Activated T-helper 2 cell treated with anti-CD3 and anti-CD28 coated beads, Interferon-gamma antibody, Interleukin-2, Interleukin-4, amounts not matched to agents 10 μg/mL and 5 μg/mL and 100 μg/mL, durations not matched to agents 14 hours and 24 hours and 36 hours (primary cell): ENCODE results near the gene IFNA16. TPM values are rescaled to one million over a fixed set of nuclear protein-coding genes. Genes with fewer than 3 reads are reported as not detected.
"Not testable (repeated sequence)": the region's sequence is repeated elsewhere in the genome, so short reads cannot be mapped to it uniquely, and the experiment has no call there.

Source experiments
- DNase-seq: peaks from one replicate; pipeline ENCODE4 v3.0.0; 2021; ENCODE audit warnings: low spot score
- H3K27ac Mint-ChIP-seq: one replicate; pipeline ENCODE4 v1.8.0; 2021; ENCODE audit warnings: mixed read lengths
- H3K27me3 Mint-ChIP-seq: one replicate; pipeline ENCODE4 v1.8.0; 2021; ENCODE audit warnings: low read depth, mixed read lengths
- H3K36me3 Mint-ChIP-seq: one replicate; pipeline ENCODE4 v1.8.0; 2021; ENCODE audit warnings: low read depth, mixed read lengths
- H3K4me1 Mint-ChIP-seq: one replicate; pipeline ENCODE4 v1.8.0; 2021; ENCODE audit warnings: low read depth, mixed read lengths
- H3K4me3 Mint-ChIP-seq: one replicate; pipeline ENCODE4 v1.8.0; 2021; ENCODE audit warnings: low read depth, mild to moderate bottlenecking, moderate library complexity, mixed read lengths
- H3K9me3 Mint-ChIP-seq: one replicate; pipeline ENCODE4 v1.8.0; 2021; ENCODE audit warnings: mixed read lengths
- intact Hi-C: fragments of 100-400 bp; cut with micrococcal nuclease; formaldehyde crosslinking; loops from one replicate; pipeline ENCODE4 v1.15.1; 2023
- total RNA-seq: library from RNA; stranded (reverse); gene quantifications from 2 replicates; pipeline ENCODE4 v1.2.3, GENCODE V29; 2022

Gene IFNA16
- total RNA-seq, 1 donor from 2014 or later, result not detected

DNA sequence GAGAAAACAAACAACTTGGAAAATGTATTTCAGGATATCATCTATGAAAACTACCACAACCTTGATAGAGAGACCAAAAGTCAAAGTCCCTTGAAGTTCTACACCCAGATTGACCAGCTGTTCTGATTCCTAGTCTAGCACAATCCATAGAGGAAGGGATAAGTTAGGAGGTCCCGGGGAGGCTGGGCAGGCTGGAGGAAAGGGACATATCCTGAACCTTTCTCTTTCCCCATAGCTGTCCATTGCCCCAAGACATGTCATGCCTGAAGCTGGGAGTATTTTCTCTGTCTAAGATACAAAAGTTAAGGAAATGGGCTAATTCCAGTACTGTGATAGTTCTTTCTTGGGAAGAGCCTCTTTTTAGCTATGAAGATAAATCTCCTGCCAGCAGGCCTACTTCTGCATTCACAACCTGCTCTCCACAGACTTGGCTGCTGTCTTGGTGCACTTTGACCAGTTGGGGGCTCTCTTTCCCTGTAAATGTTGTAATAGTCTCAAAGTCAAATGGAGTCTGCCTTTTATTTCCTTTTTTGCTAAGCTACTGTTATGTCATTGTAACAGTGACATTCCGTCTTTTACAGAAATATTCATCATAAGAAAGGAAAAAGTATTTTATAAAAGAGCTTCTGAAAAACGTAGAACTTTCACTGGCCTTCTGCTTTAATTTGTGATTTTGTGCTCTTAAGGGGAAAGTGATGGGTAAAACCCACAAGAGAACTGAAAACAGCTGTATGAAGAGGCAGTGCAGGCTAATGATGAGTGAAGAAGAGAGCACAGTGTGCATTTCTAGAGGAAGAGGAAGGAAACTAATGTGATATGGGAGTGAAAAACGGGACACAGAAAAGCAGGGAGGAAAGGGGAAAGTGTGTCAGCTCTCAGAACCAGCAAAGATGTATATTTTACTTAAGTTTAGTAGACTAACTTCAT, 34.0 kb downstream of the IFNA16 start:
- intact Hi-C loops, H3K9me3 Mint-ChIP-seq, DNase-seq, H3K36me3 Mint-ChIP-seq, H3K27ac Mint-ChIP-seq, H3K4me3 Mint-ChIP-seq, H3K4me1 Mint-ChIP-seq: not testable (repeated sequence)
- peaks cover 22% of the 10 kb centered on the region for H3K27me3 Mint-ChIP-seq

DNA sequence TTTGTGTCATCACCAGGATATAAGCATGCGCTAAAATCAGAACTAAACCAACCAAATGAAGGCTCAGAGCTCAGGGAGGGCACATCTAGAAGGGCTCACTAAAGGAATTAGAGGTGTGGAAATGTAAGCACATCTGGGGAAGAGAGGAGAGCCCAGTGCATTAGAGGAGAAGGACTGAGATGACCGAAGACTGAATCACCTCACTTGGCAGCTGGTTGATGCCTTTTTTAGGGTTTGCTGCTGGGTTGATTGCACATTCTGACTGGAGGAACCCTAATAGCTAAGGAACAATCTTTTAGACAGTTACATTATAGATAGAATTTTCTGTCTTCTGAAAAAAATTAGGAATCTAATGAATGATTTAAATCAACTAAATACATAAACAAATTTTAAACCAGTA, 42.4 kb downstream of the IFNA16 start:
- Mint-ChIP-seq H3K9me3 (no peaks in the 10 kb centered on the region), H3K4me3 (no peak overlapping the region), H3K36me3 (no peaks in the 10 kb centered on the region), H3K27me3 (peaks cover 46% of the 10 kb centered on the region), H3K4me1 (peaks cover 5% of the 10 kb centered on the region), H3K27ac (no peak overlapping the region)
- intact Hi-C loops, result no loop called here
- DNase-seq, result no peak

DNA sequence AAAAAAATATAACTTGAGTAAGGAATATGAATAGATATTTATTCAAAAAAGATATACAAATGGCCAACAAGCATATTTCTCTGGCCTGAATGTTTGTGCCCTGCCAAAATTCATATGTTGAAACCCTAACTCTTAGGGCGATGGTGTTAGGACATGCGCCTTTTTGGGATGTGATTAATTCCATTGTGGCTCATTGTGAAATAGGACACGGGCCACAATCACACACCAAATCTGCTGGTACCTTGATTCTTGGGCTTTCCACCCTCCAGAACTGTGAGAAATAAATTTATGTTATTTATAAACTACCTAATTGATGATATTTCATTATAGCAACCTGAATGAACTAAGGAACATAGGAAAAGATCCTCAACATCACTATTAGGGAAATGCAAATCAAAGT, 45.0 kb downstream of the IFNA16 start:
- intact Hi-C loops, result no loop called here
- Mint-ChIP-seq H3K36me3 (no peaks in the 10 kb centered on the region), H3K9me3 (no peaks in the 10 kb centered on the region), H3K4me1 (peaks cover 5% of the 10 kb centered on the region), H3K27ac (no peak overlapping the region), H3K27me3 (peaks cover 60% of the 10 kb centered on the region), H3K4me3 (no peak overlapping the region)
- no peak for DNase-seq

DNA sequence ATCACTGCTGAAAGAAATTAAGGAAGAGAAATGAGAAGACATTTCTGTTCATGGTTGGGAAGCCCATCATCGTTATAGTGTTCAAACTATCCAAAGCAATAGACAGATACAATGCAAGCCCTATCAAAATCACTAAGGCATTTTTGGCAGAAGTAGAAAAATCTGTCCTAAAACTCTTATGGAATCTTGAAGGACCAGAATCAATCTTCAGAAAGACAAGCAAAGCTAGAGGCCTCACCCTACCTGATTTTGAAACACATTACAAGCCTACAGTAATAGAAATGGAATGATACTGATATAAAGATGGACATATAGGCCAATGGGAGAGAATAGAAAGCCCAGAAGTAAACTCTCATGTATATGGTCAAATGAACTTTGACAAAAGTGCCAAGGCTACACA, 45.8 kb downstream of the IFNA16 start:
- no peaks in the 10 kb centered on the region for H3K36me3 Mint-ChIP-seq
- DNase-seq, result no peak
- H3K9me3 Mint-ChIP-seq, result no peaks in the 10 kb centered on the region
- H3K4me1 Mint-ChIP-seq, result peaks cover 5% of the 10 kb centered on the region
- H3K4me3 Mint-ChIP-seq, result no peak overlapping the region
- peaks cover 60% of the 10 kb centered on the region for H3K27me3 Mint-ChIP-seq
- intact Hi-C loops, result no loop called here
- no peak overlapping the region for H3K27ac Mint-ChIP-seq

DNA sequence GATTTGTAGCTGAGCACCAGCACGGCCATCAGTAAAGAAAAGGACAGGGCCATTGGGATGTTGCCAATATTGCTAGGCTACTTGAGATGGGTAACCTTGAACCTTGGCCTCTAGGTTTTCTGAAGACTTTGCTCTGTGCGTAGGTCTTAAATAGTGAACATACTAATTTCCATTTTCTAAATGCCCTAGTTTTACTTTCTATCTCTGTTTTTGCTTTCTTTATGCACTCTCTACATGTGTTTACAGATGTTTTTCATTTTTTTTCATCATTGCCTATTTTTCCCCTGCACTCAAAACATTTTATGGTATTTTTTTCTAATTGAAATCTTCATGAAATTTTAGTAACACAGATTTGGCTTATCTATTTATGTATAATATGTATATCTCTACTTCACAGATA, 50.6 kb downstream of the IFNA16 start, which contains the start of gene IFNA21:
IFNA21 (minus strand) TSS at position 101 of the 400 bp plus-strand sequence; CDS start at position 53, 48 bp downstream.
- H3K9me3 Mint-ChIP-seq, H3K4me3 Mint-ChIP-seq: not testable (repeated sequence)

More for the DNA sequence above, 50.6 kb downstream of the IFNA16 start, which contains the start of gene IFNA21:
- H3K27ac Mint-ChIP-seq, H3K4me1 Mint-ChIP-seq, H3K36me3 Mint-ChIP-seq, DNase-seq, intact Hi-C loops: not testable (repeated sequence)
- peaks cover 40% of the 10 kb centered on the region for H3K27me3 Mint-ChIP-seq

Other genes starting within 250 kb of the IFNA16 start
- 2.2 and 2.4 TPM in 2 replicates for gene HACD4, start 185.7 kb downstream of the IFNA16 start, total RNA-seq
- not detected in 2 replicates for gene IFNB1, start 139.4 kb downstream of the IFNA16 start, total RNA-seq
- not detected in 2 replicates for gene IFNW1, start 75.5 kb downstream of the IFNA16 start, total RNA-seq
- not detected in 2 replicates for gene IFNA21, start 50.7 kb downstream of the IFNA16 start, total RNA-seq
- gene IFNA4, start 29.7 kb downstream of the IFNA16 start, total RNA-seq, result not detected in 2 replicates
- gene IFNA7, start 15.1 kb downstream of the IFNA16 start, total RNA-seq, result not detected in 2 replicates
- gene IFNA10, start 10.2 kb downstream of the IFNA16 start, total RNA-seq, result not detected in 2 replicates
- gene IFNA17, start 10.9 kb upstream of the IFNA16 start, total RNA-seq, result not detected in 2 replicates
- not detected in 2 replicates for gene IFNA14, start 22.7 kb upstream of the IFNA16 start, total RNA-seq
- gene IFNA5, start 88.0 kb upstream of the IFNA16 start, total RNA-seq, result not detected in 2 replicates
- 14.3 and 15.8 TPM in 2 replicates for gene KLHL9, start 118.1 kb upstream of the IFNA16 start, total RNA-seq
- gene IFNA6, start 133.6 kb upstream of the IFNA16 start, total RNA-seq, result not detected in 2 replicates
- gene IFNA13, start 150.7 kb upstream of the IFNA16 start, total RNA-seq, result not detected in 2 replicates
- gene IFNA2, start 168.1 kb upstream of the IFNA16 start, total RNA-seq, result not detected in 2 replicates
- gene IFNA8, start 191.8 kb upstream of the IFNA16 start, total RNA-seq, result not detected in 2 replicates
- gene IFNA1, start 223.1 kb upstream of the IFNA16 start, total RNA-seq, result not detected in 2 replicates